Smooth muscle cell (in vitro differentiated cells): ENCODE results near the gene ARID1B. TPM values are rescaled to one million over a fixed set of nuclear protein-coding genes. Genes with fewer than 3 reads are reported as not detected.

ENCODE experiments used
- DNase-seq: peaks from one replicate; lab custom pipeline; 2025; ENCODE audit not compliant: unreplicated experiment; lab: John Stamatoyannopoulos, UW
- H2AFZ ChIP-seq: fragments of 200-600 bp; sonication (generic); 2 replicates; pipeline ENCODE4 v1.6.0; 2016; ENCODE audit warnings: antibody characterized with exemption, low read depth, mild to moderate bottlenecking
- H3F3A ChIP-seq: fragments of 200-600 bp; sonication (generic); 2 replicates; pipeline ENCODE4 v1.6.0; 2017; ENCODE audit warnings: antibody characterized with exemption, low read depth
- H3K27ac ChIP-seq: fragments of 200-600 bp; sonication (generic); 2 replicates; pipeline ENCODE4 v1.5.1; 2016; ENCODE audit warnings: low read depth, mild to moderate bottlenecking
- H3K27me3 ChIP-seq: fragments of 200-600 bp; sonication (generic); 2 replicates; pipeline ENCODE4 v1.6.1; 2016; ENCODE audit warnings: low read depth, mild to moderate bottlenecking
- H3K36me3 ChIP-seq: fragments of 200-600 bp; sonication (generic); 2 replicates; pipeline ENCODE4 v1.5.1; 2016; ENCODE audit warnings: low read depth
- H3K4me1 ChIP-seq: fragments of 200-600 bp; sonication (generic); 2 replicates; pipeline ENCODE4 v1.5.1; 2016; ENCODE audit warnings: low read depth
- H3K4me2 ChIP-seq: fragments of 200-600 bp; sonication (generic); 2 replicates; pipeline ENCODE4 v1.6.0; 2016; ENCODE audit warnings: mild to moderate bottlenecking
- H3K4me3 ChIP-seq: fragments of 200-600 bp; sonication (generic); 2 replicates; pipeline ENCODE4 v1.5.1; 2016; ENCODE audit warnings: mild to moderate bottlenecking
- H3K79me2 ChIP-seq: fragments of 200-600 bp; sonication (generic); 2 replicates; pipeline ENCODE4 v1.6.0; 2016; ENCODE audit warnings: low read depth, mild to moderate bottlenecking
- H3K9ac ChIP-seq: fragments of 200-600 bp; sonication (generic); 2 replicates; pipeline ENCODE4 v1.6.0; 2016; ENCODE audit warnings: low read depth
- H3K9me3 ChIP-seq: fragments of 200-600 bp; sonication (generic); replicated peaks from 2 replicates; pipeline ENCODE4 v1.5.1; 2016; ENCODE audit warnings: low read depth
- H4K20me1 ChIP-seq: fragments of 200-600 bp; sonication (generic); 2 replicates; pipeline ENCODE4 v1.6.0; 2016; ENCODE audit warnings: low read depth
- CTCF ChIP-seq: fragments of 200-600 bp; sonication (generic); IDR thresholded peaks from 2 replicates; pipeline ENCODE4 v1.5.1; 2017; ENCODE audit warnings: borderline replicate concordance, mild to moderate bottlenecking, antibody characterized with exemption; ENCODE audit not compliant: insufficient read depth, poor library complexity, severe bottlenecking
- WGBS: methylation state at CpG from one replicate; pipeline ENCODE4 v1.1.7; 2016; ENCODE audit warnings: low lambda C conversion rate; 5-methylcytosine and 5-hydroxymethylcytosine counted together
- polyA plus RNA-seq: library from polyadenylated mRNA; unstranded; fragments of >200 nt; fragmentation: Nextera tagmentation; extraction: Ambion mirVana; gene quantifications from 2 replicates; pipeline ENCODE4 v1.2.1, GENCODE V29; 2016
- total RNA-seq: library from RNA; depleted of rRNA; stranded (reverse); fragments of >200 nt; gene quantifications from 2 replicates; pipeline ENCODE4 v1.2.3, GENCODE V29; 2014

The ARID1B gene
- total and polyA plus RNA-seq, 2 experiments from 2014 or later = 30.1 to 65.4 TPM

GRCh38 chr6:156832669-156833068 lies 55.5 kb downstream of the ARID1B start:
- H3K4me1 ChIP-seq = peaks cover 3% of the 10 kb centered on the region
- no peak overlapping the region for H3K27ac ChIP-seq
- H3K9ac ChIP-seq = no peak overlapping the region
- no peak for DNase-seq
- no peaks in the 10 kb centered on the region for H3K27me3 ChIP-seq
- H3K9me3 ChIP-seq = no peaks in the 10 kb centered on the region
- peaks cover 90% of the 10 kb centered on the region for H3K79me2 ChIP-seq
- no peak overlapping the region for H3K4me2 ChIP-seq
- H3K36me3 ChIP-seq = no peaks in the 10 kb centered on the region
- 92% methylated on average over 3 of the region's 3 CpGs for WGBS
- no peak overlapping the region for H3K4me3 ChIP-seq
- peaks cover 100% of the 10 kb centered on the region for H4K20me1 ChIP-seq
- peaks cover 3% of the 10 kb centered on the region for H3F3A ChIP-seq
- no peak for TF ChIP-seq CTCF
- no peak overlapping the region for H2AFZ ChIP-seq

GRCh38 chr6:156833755-156834154 lies 56.6 kb downstream of the ARID1B start:
- no peak for DNase-seq
- Histone ChIP-seq H3K9ac (no peak overlapping the region), H3F3A (peaks cover 5% of the 10 kb centered on the region), H3K4me1 (no peaks in the 10 kb centered on the region), H3K4me2 (no peak overlapping the region), H2AFZ (no peak overlapping the region), H3K36me3 (no peaks in the 10 kb centered on the region), H3K79me2 (peaks cover 100% of the 10 kb centered on the region), H3K27me3 (no peaks in the 10 kb centered on the region), H3K9me3 (no peaks in the 10 kb centered on the region), H3K27ac (no peak overlapping the region), H3K4me3 (no peak overlapping the region), H4K20me1 (peaks cover 99% of the 10 kb centered on the region)
- TF ChIP-seq CTCF = no peak
- 92% methylated on average over 1 of the region's 1 CpG for WGBS

GRCh38 chr6:156839129-156839528 lies 62.0 kb downstream of the ARID1B start:
- DNase-seq = no peak
- peaks cover 99% of the 10 kb centered on the region for H4K20me1 ChIP-seq
- H3K36me3 ChIP-seq = no peaks in the 10 kb centered on the region
- no peaks in the 10 kb centered on the region for H3K27me3 ChIP-seq
- no peaks in the 10 kb centered on the region for H3K9me3 ChIP-seq
- H3F3A ChIP-seq = peaks cover 15% of the 10 kb centered on the region
- peak overlapping the region; percentile 60 for H3K27ac ChIP-seq
- H3K4me1 ChIP-seq = peaks cover 16% of the 10 kb centered on the region
- H3K4me2 ChIP-seq = peak overlapping the region; percentile 49
- no peak overlapping the region for H3K9ac ChIP-seq
- no peak overlapping the region for H2AFZ ChIP-seq
- 88% methylated on average over 2 of the region's 2 CpGs for WGBS
- H3K79me2 ChIP-seq = peaks cover 99% of the 10 kb centered on the region
- no peak overlapping the region for H3K4me3 ChIP-seq
- no peak for TF ChIP-seq CTCF

- Histone ChIP-seq H3K9me3 (no peaks in the 10 kb centered on the region), H4K20me1 (peaks cover 99% of the 10 kb centered on the region), H3K27me3 (no peaks in the 10 kb centered on the region), H2AFZ (no peak overlapping the region), H3K4me3 (no peak overlapping the region), H3K36me3 (no peaks in the 10 kb centered on the region), H3K9ac (no peak overlapping the region), H3K27ac (peak overlapping the region; percentile 60), H3F3A (peaks cover 15% of the 10 kb centered on the region), H3K4me2 (peak overlapping the region; percentile 49), H3K4me1 (peaks cover 16% of the 10 kb centered on the region), H3K79me2 (peaks cover 99% of the 10 kb centered on the region)
- 36% methylated on average over 9 of the region's 9 CpGs for whole genome bisulfite sequencing
- DNase-seq = no peak
- no peak for TF ChIP-seq CTCF
These were observed 62.4 kb downstream of the ARID1B start for GRCh38 chr6:156839591-156840001.
